CD4-positive, alpha-beta T cell (primary cell): ENCODE results near the gene RASGRP3. TPM values are rescaled to one million over a fixed set of nuclear protein-coding genes. Genes with fewer than 3 reads are reported as not detected.

Source experiments
- ATAC-seq: fragments of 200-7000 bp; cut with Tn5 transposase; one replicate; pipeline ENCODE4 v1.10.0; 2022; ENCODE audit warnings: mild to moderate bottlenecking; ENCODE audit not compliant: poor library complexity
- CTCF ChIA-PET: fragments of 350-600 bp; sonication (Branson Sonifier 250); formaldehyde crosslinking; loops from one replicate; lab custom pipeline; 2021; ENCODE audit warnings: antibody characterized with exemption, inconsistent platforms; lab: Charles Lee
- POLR2A ChIA-PET: fragments of 350-600 bp; sonication (Branson Sonifier 250); formaldehyde crosslinking; loops from one replicate; lab custom pipeline; 2021; ENCODE audit warnings: antibody characterized with exemption, inconsistent platforms; lab: Charles Lee
- DNase-seq, 14 experiments: peaks; one replicate each; pipeline ENCODE4 v3.0.0-alpha.2; 2013 to 2020; ENCODE audit warnings: mixed read lengths in 2 of 14
- H3K27ac ChIP-seq, 2 donors: one replicate each; pipeline versions ENCODE4 v1.5.1 to v1.7.0; 2013; ENCODE audit warnings: low read length in 2 of 2, low read depth in 1 of 2, mild to moderate bottlenecking in 1 of 2
- H3K27me3 ChIP-seq, 2 experiments: 1 replicate in 1 of 2; 2 replicates in 1 of 2; pipeline versions ENCODE4 v1.6.1 to v1.7.0; 2013; ENCODE audit warnings: low read length in 2 of 2, control low read depth in 1 of 2, mild to moderate bottlenecking in 1 of 2, moderate library complexity in 1 of 2; ENCODE audit not compliant: insufficient read depth in 2 of 2, control insufficient read depth in 1 of 2
- H3K36me3 ChIP-seq: one replicate; pipeline ENCODE4 v1.6.1; 2013; ENCODE audit warnings: low read length, control low read depth; ENCODE audit not compliant: insufficient read depth
- H3K4me1 ChIP-seq: one replicate; pipeline ENCODE4 v1.6.1; 2013; ENCODE audit warnings: low read length, control low read depth; ENCODE audit not compliant: insufficient read depth
- H3K4me3 ChIP-seq: one replicate; pipeline ENCODE4 v1.5.1; 2013; ENCODE audit warnings: mild to moderate bottlenecking, low read length, moderate library complexity
- H3K9me3 ChIP-seq, 2 experiments: 1 replicate in 1 of 2; 2 replicates in 1 of 2; pipeline versions ENCODE4 v1.6.1 to v1.7.0; 2013; ENCODE audit warnings: low read length in 2 of 2, mild to moderate bottlenecking in 2 of 2, control low read depth in 1 of 2, moderate library complexity in 1 of 2; ENCODE audit not compliant: control insufficient read depth in 1 of 2, insufficient read depth in 1 of 2
- H3K27ac Mint-ChIP-seq: one replicate; pipeline ENCODE4 v1.8.0; 2020; ENCODE audit warnings: mixed read lengths
- H3K27me3 Mint-ChIP-seq: one replicate; pipeline ENCODE4 v1.8.0; 2021; ENCODE audit warnings: mixed read lengths
- H3K36me3 Mint-ChIP-seq: one replicate; pipeline ENCODE4 v1.8.0; 2021; ENCODE audit warnings: low read depth, mixed read lengths
- H3K4me1 Mint-ChIP-seq: one replicate; pipeline ENCODE4 v1.8.0; 2021; ENCODE audit warnings: low read depth, mixed read lengths
- H3K4me3 Mint-ChIP-seq: one replicate; pipeline ENCODE4 v1.8.0; 2020; ENCODE audit warnings: mild to moderate bottlenecking, mixed read lengths
- H3K9me3 Mint-ChIP-seq: one replicate; pipeline ENCODE4 v1.8.0; 2020; ENCODE audit warnings: mixed read lengths
- CTCF ChIP-seq: fragments of 200-600 bp; IDR thresholded peaks from one replicate; pipeline ENCODE4 v1.8.0; 2022; ENCODE audit warnings: antibody characterized with exemption, mild to moderate bottlenecking
- intact Hi-C, 2 experiments: fragments of 100-400 bp; cut with DNase I in 1 of 2; cut with micrococcal nuclease in 1 of 2; formaldehyde crosslinking; loops; one replicate each; pipeline versions ENCODE4 v1.15.1 to v1.9.0; 2023 to 2025; cut with DNase I, micrococcal nuclease
- total RNA-seq, 174 experiments: library from RNA in 2 of 174; stranded (reverse) in 2 of 174; gene quantifications; one replicate each; pipeline ENCODE4 v1.2.3 and lab custom pipeline; 2021 to 2026

The RASGRP3 gene
- total RNA-seq, 2 experiments from 2014 or later: 5.7 to 7.9 TPM

- Histone ChIP-seq H3K27ac (no peak overlapping the region), H3K36me3 (peaks cover 28% of the 10 kb centered on the region), H3K27me3 (no peaks in the 10 kb centered on the region), H3K9me3 (no peaks in the 10 kb centered on the region), H3K4me1 (peaks cover 16% of the 10 kb centered on the region), H3K4me3 (no peak overlapping the region)
- Mint-ChIP-seq H3K9me3 (no peaks in the 10 kb centered on the region), H3K4me1 (peaks cover 57% of the 10 kb centered on the region), H3K36me3 (peaks cover 45% of the 10 kb centered on the region), H3K4me3 (peak overlapping the region; percentile 64), H3K27me3 (no peaks in the 10 kb centered on the region), H3K27ac (peak overlapping the region; percentile 92)
- no peak for DNase-seq
- intact Hi-C loops: loop anchor here (5.0 to 10.0 kb wide), 3 partner anchors 970 to 1532 kb away; partner anchors contain the start of genes TTC27 (in 2 of the 2), BIRC6 (in 1 of the 2) and SPAST (in 1 of the 2)
- no peak for ATAC-seq
- ChIA-PET POLR2A (interaction anchor here (1.5 kb wide), 1 partner anchor 8 kb away, joined by 3 read pairs; no protein-coding TSS in a partner anchor), CTCF (no interaction called here)
- no peak for TF ChIP-seq CTCF
These were observed 120.6 kb downstream of the RASGRP3 start for GRCh38 chr2:33597026-33597425.

GRCh38 chr2:33598561-33599174 is 122.2 kb downstream of the RASGRP3 start:
- intact Hi-C loops: loop anchor here (1.0 to 10.0 kb wide), 5 partner anchors 122 to 1534 kb away; partner anchors contain the start of genes TTC27 (in 2 of the 2), BIRC6 (in 1 of the 2), RASGRP3 (in 1 of the 2) and SPAST (in 1 of the 2)
- peaks cover 52% of the 10 kb centered on the region for H3K4me1 Mint-ChIP-seq
- H3K36me3 Mint-ChIP-seq: peaks cover 30% of the 10 kb centered on the region
- H3K4me3 Mint-ChIP-seq: peak overlapping the region; percentile 96
- peak; percentile 4 for ATAC-seq
- Histone ChIP-seq H3K4me3 (peak overlapping the region; percentile 95), H3K9me3 (no peaks in the 10 kb centered on the region), H3K4me1 (peaks cover 16% of the 10 kb centered on the region), H3K36me3 (peaks cover 14% of the 10 kb centered on the region), H3K27me3 (no peaks in the 10 kb centered on the region), H3K27ac (peak overlapping the region; percentile 77 to 86)
- ChIA-PET POLR2A (interaction anchor here (0.8 to 2.7 kb wide), 4 partner anchors 8 to 972 kb away, joined by 3 to 54 read pairs (median 8); partner anchors contain the start of gene RASGRP3), CTCF (interaction anchor here (2.2 to 2.7 kb wide), 2 partner anchors 15 to 123 kb away, joined by 10 to 11 read pairs; no protein-coding TSS in a partner anchor)
- no peaks in the 10 kb centered on the region for H3K27me3 Mint-ChIP-seq
- no peak for TF ChIP-seq CTCF
- peak in 11 of 14 experiments; percentile 3 to 67 (median 17) for DNase-seq
- H3K9me3 Mint-ChIP-seq: no peaks in the 10 kb centered on the region
- H3K27ac Mint-ChIP-seq: peak overlapping the region; percentile 92

GRCh38 chr2:33599175-33599942 is 122.9 kb downstream of the RASGRP3 start, which contains the start of gene FAM98A:
TSS of gene FAM98A (minus strand) at chr2:33599299. CDS start at chr2:33599221, 78 bp downstream.
- no peaks in the 10 kb centered on the region for H3K27me3 Mint-ChIP-seq

More at GRCh38 chr2:33599175-33599942, 122.9 kb downstream of the RASGRP3 start, which contains the start of gene FAM98A:
- Mint-ChIP-seq H3K4me3 (peak within 1 kb of the TSS; percentile 96), H3K9me3 (no peaks in the 10 kb centered on the region), H3K27ac (peak within 1 kb of the TSS; percentile 92), H3K36me3 (peaks cover 23% of the 10 kb centered on the region), H3K4me1 (peaks cover 46% of the 10 kb centered on the region)
- POLR2A ChIA-PET: interaction anchor here (0.8 to 2.7 kb wide), 4 partner anchors 9 to 973 kb away, joined by 3 to 54 read pairs (median 8); partner anchors contain the start of gene RASGRP3
- Histone ChIP-seq H3K9me3 (no peaks in the 10 kb centered on the region), H3K27me3 (no peaks in the 10 kb centered on the region), H3K4me3 (peak within 1 kb of the TSS; percentile 95), H3K4me1 (peaks cover 16% of the 10 kb centered on the region), H3K36me3 (peaks cover 7% of the 10 kb centered on the region), H3K27ac (peak within 1 kb of the TSS; percentile 77 to 86)
- ATAC-seq (peak; percentile 91), DNase-seq (peak; percentile 97 to 100 (median 99))
- CTCF ChIA-PET: interaction anchor here (2.2 to 2.7 kb wide), 2 partner anchors 16 to 124 kb away, joined by 10 to 11 read pairs; no protein-coding TSS in a partner anchor
- intact Hi-C loops: loop anchor here (1.0 to 10.0 kb wide), 5 partner anchors 123 to 1535 kb away; partner anchors contain the start of genes TTC27 (in 2 of the 2), BIRC6 (in 1 of the 2), RASGRP3 (in 1 of the 2) and SPAST (in 1 of the 2)
- no peak for TF ChIP-seq CTCF
